ENCODE data around the gene TRPC3. TPM values are rescaled to one million over a fixed set of nuclear protein-coding genes. Genes with fewer than 3 reads are reported as not detected.

The TRPC3 gene
- total RNA-seq, 1 experiment from 2014 or later: 0.24 TPM

GRCh38 chr4:121950212-121950679 is 1.6 kb downstream of the TRPC3 start:
- no TSS peak for BruUV-seq (replicated peaks)
- intact Hi-C loops (cut with micrococcal nuclease; ENCODE audit: unreplicated experiment): loop anchor here (2.0 kb wide), 1 partner anchor 203 kb away; the partner anchor contains the start of gene BLTP1
- no peaks in the 10 kb centered on the region for H3K9me3 ChIP-seq (ENCODE audit: insufficient read depth, low read depth)
- peak in 1 of 2 experiments; percentile 73 for DNase-seq
- no peaks in the 10 kb centered on the region for H3K79me2 ChIP-seq (ENCODE audit: low read depth)
- H3K9me2 ChIP-seq (ENCODE audit: insufficient read depth): no peaks in the 10 kb centered on the region
- H3K27me3 ChIP-seq (ENCODE audit: insufficient read depth, low read depth): peaks cover 20% of the 10 kb centered on the region; the same call in 1 of the 2 replicates
- H3K4me2 ChIP-seq: peak overlapping the region; percentile 46
- no peak overlapping the region for H3K27ac ChIP-seq
- H4K20me1 ChIP-seq (ENCODE audit: insufficient read depth): no peaks in the 10 kb centered on the region
- no peaks in the 10 kb centered on the region for H3K4me1 ChIP-seq (replicated peaks; ENCODE audit: insufficient read depth)
- TF ChIP-seq EZH2 (IDR thresholded peaks at IDR 0.05; ENCODE audit: low read depth) (no peak), CTCF (conservative IDR thresholded peaks at IDR 0.05) (peak; percentile 53; the same call in 1 of the 2 replicates)
- H3F3A ChIP-seq (ENCODE audit: insufficient read depth, low read depth): no peaks in the 10 kb centered on the region
- POLR2A ChIA-PET (ENCODE audit: unreplicated experiment): no interaction called here
- CTCF ChIA-PET: no interaction called here
- H3K4me3 ChIP-seq: peak overlapping the region; percentile 12; the same call in 1 of the 2 replicates
- no peak overlapping the region for H2AFZ ChIP-seq
- H3K36me3 ChIP-seq (ENCODE audit: low read depth): no peaks in the 10 kb centered on the region

GRCh38 chr4:121946644-121947043 is 5.2 kb downstream of the TRPC3 start:
- no peak for TF ChIP-seq EZH2 (IDR thresholded peaks at IDR 0.05; ENCODE audit: low read depth)
- no peak for TF ChIP-seq CTCF (conservative IDR thresholded peaks at IDR 0.05)

GRCh38 chr4:121943941-121944340 is 7.9 kb downstream of the TRPC3 start:
- ChIA-PET CTCF (interaction anchor here (0.7 kb wide), 1 partner anchor 43 kb away, joined by 7 read pairs; no protein-coding TSS in a partner anchor), POLR2A (ENCODE audit: unreplicated experiment) (no interaction called here)
- Histone ChIP-seq H3K36me3 (ENCODE audit: low read depth) (no peaks in the 10 kb centered on the region), H4K20me1 (ENCODE audit: insufficient read depth) (no peaks in the 10 kb centered on the region), H3K9me3 (ENCODE audit: insufficient read depth, low read depth) (no peaks in the 10 kb centered on the region), H3F3A (ENCODE audit: insufficient read depth, low read depth) (no peaks in the 10 kb centered on the region), H3K79me2 (ENCODE audit: low read depth) (no peaks in the 10 kb centered on the region), H3K27me3 (ENCODE audit: insufficient read depth, low read depth) (no peaks in the 10 kb centered on the region), H3K4me3 (no peak overlapping the region), H3K4me1 (replicated peaks; ENCODE audit: insufficient read depth) (no peaks in the 10 kb centered on the region), H3K27ac (no peak overlapping the region), H3K4me2 (no peak overlapping the region), H3K9me2 (ENCODE audit: insufficient read depth) (no peaks in the 10 kb centered on the region), H2AFZ (no peak overlapping the region)
- no TSS peak for BruUV-seq (replicated peaks)
- intact Hi-C loops (cut with micrococcal nuclease; ENCODE audit: unreplicated experiment): no loop called here
- no peak for DNase-seq
- TF ChIP-seq EZH2 (IDR thresholded peaks at IDR 0.05; ENCODE audit: low read depth) (no peak), CTCF (conservative IDR thresholded peaks at IDR 0.05) (peak; percentile 37; the same call in 1 of the 2 replicates)

More at GRCh38 chr4:121946644-121947043, 5.2 kb downstream of the TRPC3 start:
- Histone ChIP-seq H3K4me3 (no peak overlapping the region), H3K27me3 (ENCODE audit: insufficient read depth, low read depth) (peaks cover 5% of the 10 kb centered on the region; the same call in 1 of the 2 replicates), H4K20me1 (ENCODE audit: insufficient read depth) (no peaks in the 10 kb centered on the region), H3K27ac (no peak overlapping the region), H3F3A (ENCODE audit: insufficient read depth, low read depth) (no peaks in the 10 kb centered on the region), H3K4me2 (no peak overlapping the region), H2AFZ (no peak overlapping the region), H3K9me3 (ENCODE audit: insufficient read depth, low read depth) (no peaks in the 10 kb centered on the region), H3K79me2 (ENCODE audit: low read depth) (no peaks in the 10 kb centered on the region), H3K36me3 (ENCODE audit: low read depth) (no peaks in the 10 kb centered on the region), H3K4me1 (replicated peaks; ENCODE audit: insufficient read depth) (no peaks in the 10 kb centered on the region), H3K9me2 (ENCODE audit: insufficient read depth) (no peaks in the 10 kb centered on the region)
- ChIA-PET POLR2A (ENCODE audit: unreplicated experiment) (no interaction called here), CTCF (no interaction called here)
- BruUV-seq (replicated peaks): no TSS peak
- intact Hi-C loops (cut with micrococcal nuclease; ENCODE audit: unreplicated experiment): no loop called here
- no peak for DNase-seq
